Activated CD4-positive, alpha-beta T cell treated with anti-CD3 and anti-CD28 coated beads for 1 hour (primary cell): ENCODE results near the gene CDH13.
"Not testable (repeated sequence)": the region's sequence is repeated elsewhere in the genome, so short reads cannot be mapped to it uniquely, and the experiment has no call there.

Source experiments
- DNase-seq: peaks from one replicate; pipeline ENCODE4 v3.0.0-alpha.2; 2020

Gene CDH13

DNA sequence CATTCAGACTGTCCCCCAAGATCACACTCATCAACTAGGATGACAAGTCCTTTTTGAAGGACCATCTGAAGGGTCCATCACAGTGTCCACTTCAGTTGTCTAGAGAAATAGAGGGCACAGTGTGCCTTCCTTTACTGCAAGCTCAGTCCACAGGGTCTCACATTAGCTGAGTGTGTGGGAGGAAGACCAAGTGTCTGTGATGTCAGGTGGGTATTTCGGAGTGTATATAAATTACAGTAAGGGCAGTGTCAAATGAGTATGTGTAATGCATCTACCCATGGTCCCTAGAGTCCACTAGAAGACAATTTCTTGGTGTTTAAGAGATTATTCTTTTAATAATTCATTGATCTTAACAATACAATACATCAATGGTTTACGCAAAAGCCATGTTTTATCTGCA lies 272.2 kb downstream of the CDH13 start:
- no peak for DNase-seq

DNA sequence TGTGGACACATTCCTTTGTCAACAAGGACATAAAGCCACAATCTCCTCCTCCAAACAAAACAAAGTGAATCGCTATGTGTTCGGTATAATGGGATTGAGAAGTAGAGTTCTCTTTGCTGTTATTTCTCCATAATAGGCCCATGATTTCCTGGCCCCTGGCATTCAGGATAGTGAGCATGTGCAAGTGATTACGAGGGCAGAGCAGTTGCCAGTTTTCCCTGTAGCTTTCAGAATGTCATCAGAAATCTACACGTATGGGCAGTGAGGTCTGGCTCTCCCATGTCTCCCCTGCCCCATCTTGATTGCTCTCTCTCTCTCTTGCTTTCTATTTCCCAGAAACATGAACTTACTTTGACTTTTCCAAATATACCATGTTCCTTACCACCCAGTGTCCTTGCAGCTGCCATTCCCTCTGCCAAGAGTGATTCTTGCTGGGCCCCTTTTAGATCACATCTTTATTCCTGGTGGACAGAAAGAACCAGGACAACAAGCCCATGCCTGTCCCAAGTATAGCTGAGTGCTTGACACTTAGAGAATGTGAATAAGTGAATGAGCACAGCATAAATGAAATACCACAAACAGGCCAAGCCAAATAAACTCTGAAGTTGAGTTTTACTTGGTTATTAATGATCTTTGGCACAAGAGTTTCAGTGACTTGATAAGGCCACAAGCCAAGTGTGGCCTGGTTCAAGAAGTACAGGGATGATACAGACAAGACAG lies 273.1 kb downstream of the CDH13 start:
- DNase-seq = no peak

DNA sequence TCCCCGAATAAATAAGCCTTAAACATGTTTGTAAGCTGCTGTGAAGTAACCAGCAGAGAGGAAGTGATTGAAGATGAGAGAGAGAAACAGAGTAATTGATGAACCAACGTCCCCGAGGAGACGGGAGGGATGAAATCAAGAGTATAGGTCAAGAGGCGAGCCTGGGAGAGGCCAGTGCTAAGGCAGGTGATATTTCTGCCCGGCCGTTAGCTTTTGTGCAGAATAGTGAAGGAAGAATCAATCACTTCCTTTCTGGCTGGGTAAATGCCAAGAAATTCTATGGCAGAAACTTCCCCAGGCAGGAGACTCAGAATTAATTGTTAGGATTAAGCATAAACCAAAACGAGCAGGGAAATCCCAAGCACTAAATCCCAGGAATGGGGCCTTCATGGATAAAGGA lies 273.8 kb downstream of the CDH13 start:
- no peak for DNase-seq

GRCh38 chr16:82911925-82912324 lies 285.2 kb downstream of the CDH13 start:
- DNase-seq = no peak

GRCh38 chr16:82915139-82915824 lies 288.5 kb downstream of the CDH13 start:
- DNase-seq = no peak

GRCh38 chr16:82917886-82918595 lies 291.3 kb downstream of the CDH13 start:
- no peak for DNase-seq

- no peak for DNase-seq
These were observed 297.5 kb downstream of the CDH13 start for GRCh38 chr16:82924075-82924854.

- DNase-seq = no peak
These were observed 299.7 kb downstream of the CDH13 start for GRCh38 chr16:82926500-82926899.

DNA sequence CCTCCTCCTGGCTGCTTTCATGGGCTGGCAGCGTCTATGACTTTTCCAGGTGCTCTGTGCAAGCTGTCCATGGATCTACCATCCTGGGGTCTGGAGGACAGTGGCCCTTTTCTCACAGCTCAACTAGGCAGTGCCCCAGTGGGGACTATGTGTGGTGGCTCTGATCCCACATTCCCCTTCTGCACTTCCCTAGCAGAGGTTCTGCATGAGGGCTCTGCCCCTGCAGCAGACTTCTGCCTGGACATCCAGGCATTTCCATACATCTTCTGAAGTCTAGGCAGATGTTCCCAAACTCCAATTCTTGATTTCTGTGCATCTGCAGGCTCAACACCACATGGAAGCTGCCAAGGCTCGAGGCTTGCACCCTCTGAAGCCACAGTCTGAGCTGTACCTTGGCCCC lies 307.2 kb downstream of the CDH13 start:
- not testable (repeated sequence) for DNase-seq

DNA sequence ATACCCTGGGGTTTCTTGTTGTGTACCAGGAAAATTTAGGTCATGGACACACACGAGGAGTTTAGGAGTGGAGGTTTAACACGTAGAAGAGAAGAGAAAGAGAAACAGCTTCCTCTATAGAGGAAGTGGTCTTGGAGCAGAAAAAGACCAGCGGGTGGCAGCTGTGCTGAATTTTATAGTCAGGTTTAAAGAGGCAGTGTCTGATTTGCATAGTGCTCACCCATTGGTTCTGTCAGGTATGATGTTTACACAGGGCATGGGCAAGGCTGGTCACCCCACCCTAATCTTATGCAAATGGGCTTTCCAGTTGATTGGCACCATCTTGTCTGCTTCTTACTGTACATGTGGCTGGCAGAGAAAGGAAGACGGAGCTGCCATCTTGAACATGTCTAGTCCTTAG lies 309.0 kb downstream of the CDH13 start:
- DNase-seq = no peak

DNA sequence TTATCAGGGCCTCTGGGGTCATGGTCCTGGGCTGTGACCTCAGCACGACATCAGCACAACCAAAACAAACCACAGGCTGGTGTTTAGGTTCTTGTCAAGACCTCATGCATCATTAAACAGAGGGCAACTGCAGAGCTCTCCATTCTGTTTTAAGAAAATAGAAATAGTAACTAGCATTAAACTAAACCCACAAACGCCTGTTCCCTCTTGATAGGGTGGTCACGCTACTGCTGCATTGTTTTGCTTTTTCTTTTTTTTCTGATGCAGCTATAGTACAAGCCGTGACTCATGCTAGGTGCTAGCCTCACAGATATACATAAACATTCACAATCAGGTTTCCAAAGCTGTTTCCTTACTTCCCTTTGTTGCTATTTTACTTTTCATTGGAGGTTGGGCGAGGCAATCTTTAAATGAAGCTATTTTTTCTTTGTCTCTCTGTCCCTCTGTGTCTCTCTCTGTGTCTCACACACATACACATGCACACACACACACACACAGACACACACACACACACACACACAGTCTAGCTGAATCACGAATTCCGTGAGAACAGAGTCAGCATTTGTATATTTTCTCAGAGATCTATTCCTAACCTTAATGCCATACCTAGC lies 310.3 kb downstream of the CDH13 start:
- DNase-seq = no peak

DNA sequence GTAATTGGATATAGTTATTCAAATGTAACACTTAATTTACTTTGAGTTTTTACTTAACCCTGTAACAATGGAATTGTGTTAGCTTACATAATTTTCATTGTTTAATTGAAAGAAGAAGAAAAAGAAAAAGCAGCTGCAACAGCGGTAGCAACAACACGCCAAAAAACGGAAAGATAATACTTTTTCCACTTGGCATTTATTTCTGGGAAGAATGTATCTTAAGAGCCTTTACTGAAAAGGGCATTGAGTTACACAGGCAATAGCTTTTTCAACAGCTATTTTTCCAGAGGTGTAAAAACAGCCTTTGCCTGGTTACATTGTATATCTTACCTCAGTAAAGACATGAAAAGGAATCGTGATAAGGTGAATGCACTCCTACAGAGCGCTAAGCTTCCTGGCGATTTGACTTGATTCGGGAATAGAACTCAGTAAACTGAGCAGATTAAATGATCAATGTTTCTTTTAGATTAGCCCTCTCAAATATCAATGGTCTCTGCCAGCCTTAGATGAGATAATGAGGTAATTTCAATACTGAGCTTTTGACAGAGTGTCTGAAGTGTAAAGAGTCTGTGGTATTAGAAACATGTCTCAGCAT lies 311.3 kb downstream of the CDH13 start:
- DNase-seq = no peak

- DNase-seq = no peak
These were observed 316.6 kb downstream of the CDH13 start for GRCh38 chr16:82943371-82943770.

- no peak for DNase-seq
These were observed 318.8 kb downstream of the CDH13 start for GRCh38 chr16:82945420-82946101.

- no peak for DNase-seq
These were observed 320.9 kb downstream of the CDH13 start for GRCh38 chr16:82947698-82948097.

GRCh38 chr16:82949016-82949415 lies 322.2 kb downstream of the CDH13 start:
- no peak for DNase-seq

GRCh38 chr16:82953517-82953916 lies 326.7 kb downstream of the CDH13 start:
- no peak for DNase-seq

DNA sequence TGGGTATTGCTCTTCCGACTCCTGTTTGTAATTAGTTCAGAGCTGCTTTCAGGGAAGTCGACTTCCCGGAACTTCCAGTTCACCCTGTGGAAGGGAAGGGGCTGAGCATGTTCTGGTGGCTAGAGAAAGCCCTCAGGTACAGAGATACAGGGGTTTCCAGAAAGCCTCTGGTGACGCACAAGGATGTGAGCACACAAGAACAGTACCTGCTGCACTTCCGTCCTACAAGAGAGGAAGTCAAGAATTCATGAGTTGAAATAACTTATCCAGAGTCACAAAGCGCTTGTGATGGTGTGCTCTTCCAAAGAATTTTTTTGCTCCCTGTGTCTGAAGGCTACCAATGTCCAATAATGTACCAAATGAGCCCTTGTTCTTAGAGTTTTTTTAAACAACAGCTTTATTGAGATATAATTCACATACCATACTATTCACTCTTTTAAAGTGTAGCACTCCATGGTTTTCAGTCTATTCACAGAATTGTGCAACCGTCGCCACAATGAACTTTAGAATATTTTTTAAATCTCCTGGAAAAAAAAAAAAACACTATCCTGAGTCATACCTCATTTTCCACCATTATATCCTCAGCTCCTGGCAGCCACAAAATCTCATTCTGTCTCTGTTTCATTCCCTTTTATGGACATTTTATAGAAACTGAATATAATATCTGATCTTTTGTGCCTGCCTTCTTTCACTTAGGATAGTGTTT lies 327.6 kb downstream of the CDH13 start:
- no peak for DNase-seq

GRCh38 chr16:82955741-82956348 lies 329.1 kb downstream of the CDH13 start:
- DNase-seq = no peak

- no peak for DNase-seq
These were observed 330.4 kb downstream of the CDH13 start for GRCh38 chr16:82957212-82957611.

- DNase-seq = no peak
These were observed 334.1 kb downstream of the CDH13 start for GRCh38 chr16:82960918-82961317.
